Activated CD4-positive, CD25-positive, alpha-beta regulatory T cell (primary cell): Measurements from ENCODE around the gene LDLRAD4.

Experiments used
- DNase-seq, 4 experiments: peaks; one replicate each; lab custom pipeline; 2025; lab: John Stamatoyannopoulos, UW

LDLRAD4 gene

GRCh38 chr18:13447621-13448334, 229.2 kb downstream of the LDLRAD4 start:
- no peak for DNase-seq

GRCh38 chr18:13448335-13448795, 229.8 kb downstream of the LDLRAD4 start:
- no peak for DNase-seq

- DNase-seq, result no peak
These were observed 231.1 kb downstream of the LDLRAD4 start for GRCh38 chr18:13449651-13450050.

GRCh38 chr18:13450289-13451212, 232.0 kb downstream of the LDLRAD4 start:
- no peak for DNase-seq

- DNase-seq, result no peak
These were observed 232.6 kb downstream of the LDLRAD4 start for GRCh38 chr18:13451213-13451540.

GRCh38 chr18:13451661-13452387, 233.3 kb downstream of the LDLRAD4 start:
- no peak for DNase-seq

GRCh38 chr18:13452388-13452811, 233.8 kb downstream of the LDLRAD4 start:
- no peak for DNase-seq

GRCh38 chr18:13452871-13453680, 234.5 kb downstream of the LDLRAD4 start:
- DNase-seq, result no peak

GRCh38 chr18:13453714-13454113, 235.2 kb downstream of the LDLRAD4 start:
- DNase-seq, result no peak

- no peak for DNase-seq
These were observed 236.0 kb downstream of the LDLRAD4 start for GRCh38 chr18:13454363-13455150.

GRCh38 chr18:13455471-13455870, 236.9 kb downstream of the LDLRAD4 start:
- DNase-seq, result no peak

- DNase-seq, result peak in 1 of 4 experiments; percentile 19
These were observed 237.5 kb downstream of the LDLRAD4 start for GRCh38 chr18:13455960-13456481.

- DNase-seq, result no peak
These were observed 238.2 kb downstream of the LDLRAD4 start for GRCh38 chr18:13456736-13457271.

- no peak for DNase-seq
These were observed 238.8 kb downstream of the LDLRAD4 start for GRCh38 chr18:13457327-13457726.

GRCh38 chr18:13460946-13461345, 242.4 kb downstream of the LDLRAD4 start:
- DNase-seq, result no peak

GRCh38 chr18:13461469-13461868, 242.9 kb downstream of the LDLRAD4 start:
- no peak for DNase-seq

GRCh38 chr18:13461936-13462335, 243.4 kb downstream of the LDLRAD4 start:
- no peak for DNase-seq

GRCh38 chr18:13462686-13463085, 244.1 kb downstream of the LDLRAD4 start:
- DNase-seq, result no peak

- peak in 1 of 4 experiments; percentile 6 for DNase-seq
These were observed 245.1 kb downstream of the LDLRAD4 start for GRCh38 chr18:13463526-13464210.
